Epithelial cell of proximal tubule (primary cell): Measurements from ENCODE around the gene IL11. TPM values are rescaled to one million over a fixed set of nuclear protein-coding genes. Genes with fewer than 3 reads are reported as not detected.

Experiments
- DNase-seq: peaks from one replicate; pipeline ENCODE4 v3.0.0-alpha.2; 2011; ENCODE audit warnings: low read depth
- H3K4me3 ChIP-seq: 2 replicates; pipeline ENCODE4 v1.5.1; 2011; ENCODE audit warnings: low read depth, mild to moderate bottlenecking, low read length
- total RNA-seq: library from RNA; depleted of rRNA; stranded (reverse); fragments of >200 nt; gene quantifications from 2 replicates; pipeline ENCODE4 v1.2.3, GENCODE V29; 2015
- TF ChIP-seq, protein P1 (sequence below): conservative IDR thresholded peaks from 2 replicates; pipeline ENCODE4 v1.5.1; 2012; ENCODE audit warnings: low read depth, mild to moderate bottlenecking, low read length

IL11 gene
- total RNA-seq, 1 donor from 2014 or later, result 31.0 TPM

DNA sequence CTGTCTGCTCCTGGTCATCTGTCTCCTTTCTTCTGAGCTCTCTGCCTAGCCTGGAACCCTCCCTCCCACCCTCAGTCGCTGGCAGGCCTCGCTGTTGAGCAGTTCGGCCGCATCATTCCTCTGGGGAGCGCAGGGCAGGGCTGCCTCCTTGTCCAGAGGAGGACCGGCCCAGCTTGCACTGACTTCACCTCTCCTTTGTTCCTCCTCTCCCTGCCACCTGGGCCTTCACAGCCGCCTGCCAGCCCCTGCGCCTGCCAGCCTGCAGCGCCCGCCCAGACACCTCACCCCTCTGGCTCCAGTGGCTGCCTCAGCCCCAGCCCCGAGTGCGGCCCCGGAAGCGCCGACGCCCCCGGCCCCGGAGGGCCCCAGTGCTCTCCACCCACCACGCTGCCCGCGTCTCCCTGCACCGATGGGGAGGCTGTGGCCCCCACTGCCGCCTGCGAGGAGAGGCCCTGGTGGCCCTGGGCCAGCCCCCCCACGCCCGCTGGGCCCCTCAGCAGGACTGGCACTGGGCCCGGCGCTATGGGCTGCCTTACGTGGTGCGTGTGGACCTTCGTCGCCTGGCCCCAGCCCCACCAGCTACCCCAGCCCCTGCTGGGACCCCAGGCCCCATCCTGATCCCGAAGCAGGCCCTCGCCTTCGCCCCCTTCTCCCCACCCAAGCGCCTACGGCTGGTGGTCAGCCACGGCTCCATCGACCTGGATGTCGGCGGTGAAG is 23.4 kb downstream of the IL11 start:
- H3K4me3 ChIP-seq, result no peak overlapping the region
- TF ChIP-seq, protein P1, sequence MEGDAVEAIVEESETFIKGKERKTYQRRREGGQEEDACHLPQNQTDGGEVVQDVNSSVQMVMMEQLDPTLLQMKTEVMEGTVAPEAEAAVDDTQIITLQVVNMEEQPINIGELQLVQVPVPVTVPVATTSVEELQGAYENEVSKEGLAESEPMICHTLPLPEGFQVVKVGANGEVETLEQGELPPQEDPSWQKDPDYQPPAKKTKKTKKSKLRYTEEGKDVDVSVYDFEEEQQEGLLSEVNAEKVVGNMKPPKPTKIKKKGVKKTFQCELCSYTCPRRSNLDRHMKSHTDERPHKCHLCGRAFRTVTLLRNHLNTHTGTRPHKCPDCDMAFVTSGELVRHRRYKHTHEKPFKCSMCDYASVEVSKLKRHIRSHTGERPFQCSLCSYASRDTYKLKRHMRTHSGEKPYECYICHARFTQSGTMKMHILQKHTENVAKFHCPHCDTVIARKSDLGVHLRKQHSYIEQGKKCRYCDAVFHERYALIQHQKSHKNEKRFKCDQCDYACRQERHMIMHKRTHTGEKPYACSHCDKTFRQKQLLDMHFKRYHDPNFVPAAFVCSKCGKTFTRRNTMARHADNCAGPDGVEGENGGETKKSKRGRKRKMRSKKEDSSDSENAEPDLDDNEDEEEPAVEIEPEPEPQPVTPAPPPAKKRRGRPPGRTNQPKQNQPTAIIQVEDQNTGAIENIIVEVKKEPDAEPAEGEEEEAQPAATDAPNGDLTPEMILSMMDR, result no peak
- DNase-seq, result no peak

DNA sequence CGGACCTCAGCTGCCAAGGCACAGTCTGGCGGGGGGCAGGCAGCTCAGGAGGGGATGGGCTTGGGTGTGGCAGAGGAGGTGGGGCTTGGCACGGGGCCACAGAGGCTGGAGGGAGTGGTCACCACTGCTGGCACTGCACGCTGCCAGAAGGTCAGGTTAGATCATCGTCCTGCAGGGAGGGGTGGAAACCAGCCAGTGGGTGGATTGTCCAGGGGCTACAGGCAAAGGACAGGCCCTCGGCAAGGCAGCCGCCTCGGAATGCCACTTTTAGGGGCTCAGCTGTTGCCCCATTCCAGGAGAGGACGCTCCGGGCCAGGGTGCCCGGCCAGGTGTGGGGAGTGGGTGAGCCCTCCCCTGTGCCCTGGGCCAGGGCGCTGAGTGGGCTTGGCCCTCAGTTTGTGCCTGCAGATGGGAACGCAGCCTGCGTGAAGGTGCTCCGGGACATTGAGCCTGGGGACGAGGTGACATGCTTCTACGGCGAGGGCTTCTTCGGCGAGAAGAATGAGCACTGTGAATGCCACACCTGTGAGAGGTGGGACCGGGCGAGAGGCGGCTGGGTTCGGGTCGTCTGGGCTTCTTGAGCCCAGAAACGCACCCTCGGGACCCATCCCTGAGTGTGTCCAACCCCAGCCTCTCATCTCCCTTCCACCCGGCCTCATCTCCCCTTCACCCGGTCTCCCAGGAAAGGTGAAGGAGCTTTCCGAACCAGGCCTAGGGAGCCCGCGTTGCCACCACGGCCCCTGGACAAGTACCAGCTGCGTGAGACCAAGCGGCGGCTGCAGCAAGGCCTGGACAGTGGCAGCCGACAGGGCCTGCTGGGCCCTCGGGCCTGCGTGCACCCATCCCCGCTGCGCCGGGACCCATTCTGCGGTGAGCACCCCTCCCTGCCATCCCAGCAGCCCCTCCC is 24.2 kb downstream of the IL11 start:
- TF ChIP-seq, protein P1, result no peak
- H3K4me3 ChIP-seq, result no peak overlapping the region
- DNase-seq, result no peak

DNA sequence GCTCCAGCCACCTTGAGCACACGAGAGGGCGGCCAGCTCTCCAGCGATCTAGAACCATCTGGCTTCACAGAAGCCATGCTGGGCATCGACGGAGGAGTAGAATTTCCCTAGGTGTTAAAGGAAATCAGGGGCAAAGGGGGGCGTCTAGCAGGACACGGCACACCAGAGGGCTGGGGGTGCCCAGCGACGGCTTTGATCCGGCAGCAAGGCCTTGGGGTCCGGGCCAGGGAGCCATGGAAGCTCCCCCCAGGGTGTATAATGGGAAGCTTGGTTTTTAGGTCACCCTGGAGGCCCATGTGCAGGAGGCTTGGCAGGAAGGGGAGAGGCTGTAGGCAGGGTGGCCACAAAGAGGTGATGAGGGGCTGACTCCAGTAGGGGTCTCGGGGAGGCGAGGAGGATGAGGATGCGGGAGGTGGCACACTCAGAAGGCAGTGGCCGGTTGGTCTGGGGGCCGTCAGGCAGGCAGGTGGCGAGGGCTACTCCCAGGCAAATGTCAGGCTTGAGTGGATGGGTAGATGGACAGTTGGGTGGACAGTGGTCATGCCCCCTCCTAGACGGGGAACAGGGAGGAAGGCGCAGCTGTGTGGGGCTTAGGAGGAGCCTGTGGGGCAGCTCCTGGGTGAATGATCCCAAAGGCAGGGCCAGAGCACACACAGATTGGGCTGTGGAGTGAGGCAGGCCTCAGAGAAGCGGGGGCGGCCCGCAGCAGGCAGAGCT is 25.0 kb downstream of the IL11 start:
- H3K4me3 ChIP-seq, result no peak overlapping the region
- DNase-seq, result no peak
- TF ChIP-seq, protein P1, result no peak

DNA sequence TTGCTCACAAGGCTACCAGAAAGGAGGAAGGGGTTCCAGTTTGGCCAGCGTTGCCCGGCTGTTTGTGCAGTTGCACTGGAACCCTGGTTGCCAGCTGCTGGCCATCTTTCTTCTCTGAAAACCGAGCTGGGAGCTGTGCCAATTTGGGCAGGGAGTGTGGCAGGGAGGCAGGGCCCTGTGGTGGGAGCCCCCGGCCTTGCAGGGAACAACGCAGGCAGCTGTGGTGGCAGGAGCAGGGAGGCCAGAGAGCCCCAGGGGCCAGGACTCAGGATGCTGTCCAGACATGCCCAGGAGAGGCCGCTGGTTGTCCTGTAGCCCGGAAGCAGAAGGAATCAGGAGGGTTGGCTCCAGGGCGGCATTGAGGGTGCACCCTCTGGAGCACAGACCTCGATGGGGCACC is 25.8 kb downstream of the IL11 start:
- DNase-seq, result no peak

DNA sequence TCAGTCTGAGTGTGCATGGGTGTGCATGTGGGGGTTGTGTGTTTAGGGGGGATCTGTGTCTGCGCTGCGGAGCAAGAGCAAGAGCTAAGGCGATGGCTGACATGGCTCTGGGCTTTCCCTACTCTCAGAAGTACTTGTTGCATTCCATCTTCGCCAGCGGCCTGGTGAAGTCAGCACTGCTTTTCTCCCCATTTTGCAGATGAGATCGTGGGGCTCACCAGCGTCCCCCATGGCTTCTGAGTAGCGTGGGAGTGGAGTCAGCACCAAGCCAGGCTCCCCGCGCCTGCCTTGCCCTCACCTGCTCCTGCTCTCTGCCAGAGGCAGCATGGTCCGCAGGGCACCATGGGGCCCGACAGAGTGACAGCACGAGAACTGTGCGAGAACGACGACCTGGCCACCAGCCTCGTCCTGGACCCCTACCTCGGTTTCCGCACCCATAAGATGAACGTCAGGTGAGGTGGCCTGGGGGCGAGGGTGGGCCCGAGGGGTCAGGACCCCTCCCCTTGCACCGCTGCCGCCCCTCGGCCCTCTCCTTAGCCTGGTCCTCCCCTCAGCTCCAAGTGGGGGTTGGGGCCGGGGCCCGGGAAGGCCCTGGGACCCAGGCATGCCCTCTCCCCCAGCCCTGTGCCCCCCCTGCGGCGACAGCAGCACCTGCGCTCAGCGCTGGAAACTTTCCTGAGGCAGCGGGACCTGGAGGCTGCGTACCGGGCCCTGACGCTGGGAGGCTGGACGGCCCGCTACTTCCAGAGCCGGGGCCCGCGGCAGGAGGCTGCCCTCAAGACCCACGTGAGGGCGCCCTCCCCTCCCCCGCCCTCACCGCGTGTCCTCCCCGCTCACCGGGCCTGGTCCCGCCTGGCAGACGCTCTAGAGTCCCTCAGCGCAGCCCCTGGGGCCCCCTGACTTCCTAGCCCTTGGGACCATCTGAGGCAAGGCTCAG is 28.4 kb downstream of the IL11 start:
- DNase-seq, result no peak
- no peak overlapping the region for H3K4me3 ChIP-seq
- TF ChIP-seq, protein P1, result no peak

More for the DNA sequence above, 25.8 kb downstream of the IL11 start:
- TF ChIP-seq, protein P1, result no peak
- no peak overlapping the region for H3K4me3 ChIP-seq

DNA sequence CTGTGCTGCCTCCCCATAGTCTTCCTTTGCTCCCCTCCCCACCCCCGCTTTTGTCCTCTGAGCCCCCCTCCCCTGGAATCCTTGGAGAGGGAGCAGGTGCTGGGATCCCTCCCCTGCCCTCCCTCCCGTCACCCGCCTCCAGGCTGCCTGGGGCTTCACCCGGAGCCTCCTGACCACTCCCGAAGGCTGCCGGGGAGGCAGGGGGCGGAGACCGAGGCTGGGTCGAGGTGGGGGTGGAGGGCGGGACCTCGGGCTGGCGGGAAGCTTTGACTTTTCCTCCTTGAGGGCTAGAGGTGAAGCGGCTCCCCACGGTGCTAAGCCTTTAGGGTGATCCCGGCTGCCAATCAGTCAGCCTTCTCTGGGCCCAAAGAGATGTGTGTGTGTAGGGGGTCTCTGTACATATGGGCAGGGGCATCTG is 29.1 kb downstream of the IL11 start:
- TF ChIP-seq, protein P1, result no peak
- DNase-seq, result no peak
- peak overlapping the region; percentile 89 for H3K4me3 ChIP-seq
